Measurements from ENCODE around the gene PITPNB.
A peak's percentile ranks its signal among the peaks of the same experiment; 100 is the strongest.

The PITPNB gene

DNA sequence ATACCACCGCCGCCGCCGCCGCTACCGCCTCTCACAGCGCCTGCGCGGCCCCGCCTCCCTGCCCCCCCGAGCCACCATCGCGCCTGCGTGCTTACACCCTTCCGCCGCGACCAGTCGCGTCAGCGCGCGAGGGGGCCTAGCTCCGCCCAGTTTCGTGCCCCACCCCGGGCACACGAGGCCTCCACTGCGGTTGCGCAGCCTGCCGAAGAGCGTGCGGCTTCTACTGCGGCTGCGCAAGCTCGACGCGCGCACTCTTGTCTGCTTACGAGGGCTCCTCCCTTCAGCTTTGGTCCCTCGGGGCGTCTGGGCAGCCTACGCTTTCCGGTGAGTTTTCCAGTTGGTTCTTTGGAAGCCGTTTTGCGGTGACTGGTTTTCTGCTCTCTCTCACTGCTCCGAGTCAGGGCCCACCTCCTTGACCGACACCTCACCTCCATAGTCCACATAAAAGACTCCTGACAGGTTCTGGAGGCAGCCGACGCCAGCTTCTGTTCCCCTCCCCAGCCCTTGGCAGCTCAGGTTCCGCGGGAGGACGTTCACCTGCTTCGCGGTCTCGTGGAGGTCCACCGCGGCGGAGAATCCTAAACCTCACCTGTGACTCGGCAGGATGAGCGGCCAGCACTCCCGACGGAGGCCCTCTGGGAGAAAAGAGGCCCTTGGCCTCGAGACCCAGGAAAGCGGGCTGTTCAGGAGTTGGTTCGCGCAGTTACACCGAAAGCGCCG lies at the start of gene PITPNB:
TSS of gene PITPNB (minus strand) at position 35 of the 720 bp plus-strand sequence. CDS start 65 bp downstream, outside the sequence.
- peak; percentile 99 for DNase-seq

DNA sequence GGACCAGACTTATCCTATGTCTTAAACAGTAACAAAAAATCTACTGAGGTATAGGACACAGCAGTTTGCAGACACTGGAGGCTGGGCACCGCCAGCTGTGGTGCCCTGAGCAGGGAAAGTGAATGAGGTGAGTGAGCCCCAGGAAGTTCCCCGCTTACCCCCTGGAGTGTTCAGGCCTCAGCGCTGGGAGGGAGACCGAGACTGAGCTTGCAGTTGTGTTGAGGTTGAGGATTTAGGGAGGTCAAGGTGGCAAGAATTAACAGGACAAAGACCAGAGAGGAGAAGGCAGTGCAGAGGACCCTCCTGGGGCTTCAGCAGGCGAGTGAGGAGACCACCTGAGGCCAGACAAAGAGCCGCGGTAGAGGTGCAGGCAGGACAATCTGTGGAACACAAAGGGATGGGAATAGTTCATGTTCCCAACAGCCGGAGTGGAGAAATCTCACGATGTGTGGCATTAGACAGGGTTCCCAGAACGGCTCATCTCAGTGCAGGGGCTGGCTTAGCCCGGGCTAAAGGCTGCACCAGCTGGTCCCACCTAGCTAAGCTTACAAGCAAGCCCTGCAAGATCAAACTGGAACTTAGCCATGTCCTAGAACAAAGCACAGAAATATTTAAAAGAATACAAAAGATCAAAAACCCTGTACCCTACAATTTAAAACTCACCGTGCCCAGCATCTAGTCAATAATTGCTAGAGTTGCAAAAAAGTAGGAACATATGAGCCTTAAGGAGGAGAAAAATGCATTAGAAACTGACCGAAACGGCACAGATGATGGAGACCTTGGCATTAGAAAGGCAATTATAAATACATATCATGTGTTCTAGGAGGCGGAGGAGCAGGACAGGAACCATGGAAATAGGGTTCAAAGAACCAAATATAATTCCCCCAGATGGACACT lies 47.4 kb upstream of the PITPNB start:
- no peak for DNase-seq

DNA sequence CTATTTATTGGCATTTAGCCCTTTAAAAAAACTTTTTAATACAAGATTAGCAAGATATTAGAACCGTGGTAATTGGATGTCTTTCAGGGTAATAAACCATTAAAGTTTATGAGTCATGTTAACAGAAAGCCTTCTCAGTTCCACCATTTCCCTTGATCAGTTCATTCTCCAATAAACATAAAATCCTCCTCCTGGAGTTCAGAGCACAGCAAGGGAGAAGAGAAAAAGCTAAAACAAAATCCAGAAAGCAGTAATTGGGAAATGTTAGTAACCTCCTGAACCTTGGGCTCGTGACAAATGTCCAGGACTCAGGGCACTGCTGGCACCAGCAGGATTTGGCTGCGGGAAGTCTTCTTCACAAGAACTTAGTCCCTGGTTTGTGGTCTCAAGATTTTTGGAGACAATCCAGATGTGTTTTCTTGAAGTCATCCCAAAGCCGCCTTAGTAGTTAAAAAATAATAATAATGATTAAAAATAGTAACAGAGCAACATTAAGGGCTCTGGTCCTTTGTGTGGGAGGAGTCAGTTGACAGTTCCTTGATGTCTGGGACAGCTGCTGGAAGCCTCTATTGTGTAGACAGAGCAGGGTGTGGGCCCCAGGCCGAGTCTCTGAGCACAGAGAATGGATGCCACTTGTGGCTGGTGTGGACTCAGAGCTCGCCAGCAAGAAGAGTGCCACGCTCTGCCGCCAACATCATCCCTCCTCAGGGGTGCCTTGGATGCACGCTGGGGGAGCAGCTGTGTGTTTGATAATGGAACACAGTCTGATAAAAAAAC lies 43.4 kb upstream of the PITPNB start:
- no peak for DNase-seq

DNA sequence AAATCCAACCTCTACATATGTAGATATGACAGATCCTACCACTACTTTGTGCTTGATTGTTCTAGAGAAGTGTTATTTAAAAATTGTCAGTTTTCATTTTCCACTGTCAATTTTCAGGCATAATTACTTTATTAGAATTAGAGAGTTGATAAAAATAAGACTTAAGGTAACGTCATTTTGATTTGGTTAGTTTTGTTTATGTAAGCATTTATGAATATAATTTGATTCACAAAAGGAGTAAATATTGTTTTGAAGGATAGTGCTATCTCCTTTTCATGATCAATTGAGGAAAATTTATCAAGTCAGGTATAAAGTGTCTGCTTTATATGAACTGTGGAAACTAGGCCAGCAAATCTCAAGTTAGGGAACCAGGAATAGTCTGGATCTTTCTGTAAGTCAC lies 42.6 kb upstream of the PITPNB start:
- DNase-seq: no peak

DNA sequence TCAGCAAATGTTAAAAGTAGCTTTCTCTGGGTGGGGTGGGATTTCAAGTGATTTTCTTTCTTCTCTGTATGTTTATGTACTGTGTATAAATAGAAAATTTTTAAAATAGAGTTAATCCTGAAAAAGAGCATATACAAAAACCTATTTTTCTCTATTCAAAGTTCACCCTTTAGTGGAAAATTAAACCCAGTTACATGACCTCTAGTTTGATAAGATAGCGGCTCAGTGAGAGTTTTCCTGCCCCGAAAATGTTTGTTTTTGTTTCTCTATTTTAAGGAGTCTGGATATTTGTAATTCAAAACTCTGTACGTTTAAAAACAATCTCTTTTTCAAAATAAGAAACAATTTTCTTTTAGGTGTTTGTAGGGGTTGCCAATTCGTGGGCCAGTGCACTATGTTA lies 42.1 kb upstream of the PITPNB start:
- DNase-seq: no peak

DNA sequence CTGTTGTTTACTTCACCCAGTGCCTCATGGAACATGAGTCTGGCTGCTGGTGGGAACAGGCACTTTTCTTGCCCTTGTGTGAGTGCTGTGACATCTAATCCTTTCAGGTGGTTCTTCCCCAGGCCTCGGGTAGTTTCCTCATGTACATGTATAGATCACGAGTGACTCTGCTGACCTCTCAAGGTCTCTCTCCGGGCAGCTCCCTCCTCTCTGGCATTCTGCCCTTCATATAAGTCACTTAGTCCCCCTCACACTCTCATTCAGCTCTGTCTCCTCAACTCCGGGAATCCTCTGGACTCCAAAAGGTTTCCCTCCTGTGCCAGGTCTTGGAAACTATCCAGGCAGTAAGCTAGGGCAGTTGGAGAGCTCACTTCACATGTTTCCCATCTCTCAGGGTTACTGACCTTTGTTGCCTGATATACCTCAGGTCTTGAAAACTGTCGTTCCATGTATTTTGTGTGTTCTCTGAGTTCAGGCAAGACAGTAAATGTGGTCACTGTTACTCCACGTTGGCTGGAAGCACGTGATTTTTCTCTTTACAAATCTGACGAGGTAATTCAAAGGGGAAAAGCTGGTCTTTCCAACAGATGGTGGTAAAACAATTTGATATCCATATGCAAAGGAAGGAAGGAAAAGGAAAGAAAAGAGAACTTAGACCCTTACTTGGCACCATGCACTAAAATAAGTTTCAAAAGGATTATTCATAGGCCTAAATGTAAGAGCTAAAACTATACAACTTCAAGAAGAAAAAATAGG lies 40.5 kb upstream of the PITPNB start:
- DNase-seq: no peak

DNA sequence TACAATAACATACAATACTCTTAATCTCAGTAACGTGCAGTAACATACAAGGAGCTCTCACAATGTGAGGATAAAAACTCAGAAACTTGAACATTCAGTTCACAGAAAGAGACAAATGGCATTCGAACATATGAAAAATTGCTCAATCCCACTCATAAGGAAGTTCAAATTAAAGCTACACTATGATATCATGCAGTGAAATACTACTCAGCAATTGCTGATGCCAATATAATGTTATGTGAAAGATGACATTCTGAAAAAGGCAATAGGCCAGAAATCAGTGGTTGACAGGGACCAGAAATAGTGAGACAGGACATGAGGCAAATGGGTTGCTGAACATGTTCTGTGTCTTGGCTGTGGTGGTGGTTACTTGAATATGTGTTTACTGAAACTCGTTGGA lies 33.7 kb upstream of the PITPNB start:
- DNase-seq: no peak

DNA sequence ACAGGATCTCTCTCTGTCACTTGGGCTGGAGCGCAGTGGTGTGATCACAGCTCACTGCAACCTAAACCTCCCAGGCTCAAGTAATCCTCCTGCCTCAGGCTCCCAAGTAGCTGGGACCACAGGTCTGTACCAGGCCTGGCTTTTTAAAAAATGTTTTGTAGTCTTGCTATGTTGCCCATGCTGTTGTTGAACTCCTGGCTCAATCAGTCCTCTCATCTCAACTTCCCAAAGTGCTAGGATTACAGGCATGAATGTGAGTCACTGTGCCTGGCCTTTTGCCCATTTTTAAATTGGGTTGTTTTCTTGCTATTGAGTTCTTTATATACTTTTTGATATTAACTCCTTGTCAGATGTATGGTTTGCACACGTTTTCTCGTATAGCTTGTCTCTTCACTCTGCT lies 33.0 kb upstream of the PITPNB start:
- no peak for DNase-seq

DNA sequence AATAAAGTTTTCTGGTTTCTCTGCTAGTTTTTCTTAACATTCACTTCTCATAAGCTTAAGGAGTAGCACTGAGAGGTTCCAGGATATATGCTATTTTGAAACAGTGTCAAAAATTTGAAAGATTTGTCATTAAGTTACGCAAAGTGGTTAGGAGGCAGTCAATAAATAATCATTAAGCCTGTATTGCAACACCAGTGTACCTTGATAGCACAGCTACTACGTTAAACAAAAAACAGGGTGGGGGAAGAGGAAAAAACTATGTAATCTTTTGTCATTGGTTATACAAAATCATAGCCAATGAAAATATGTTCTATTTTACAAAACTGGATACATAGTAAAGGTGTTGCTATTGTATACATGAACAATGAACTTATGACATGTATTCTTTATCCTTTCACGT lies 30.4 kb upstream of the PITPNB start:
- DNase-seq: no peak

DNA sequence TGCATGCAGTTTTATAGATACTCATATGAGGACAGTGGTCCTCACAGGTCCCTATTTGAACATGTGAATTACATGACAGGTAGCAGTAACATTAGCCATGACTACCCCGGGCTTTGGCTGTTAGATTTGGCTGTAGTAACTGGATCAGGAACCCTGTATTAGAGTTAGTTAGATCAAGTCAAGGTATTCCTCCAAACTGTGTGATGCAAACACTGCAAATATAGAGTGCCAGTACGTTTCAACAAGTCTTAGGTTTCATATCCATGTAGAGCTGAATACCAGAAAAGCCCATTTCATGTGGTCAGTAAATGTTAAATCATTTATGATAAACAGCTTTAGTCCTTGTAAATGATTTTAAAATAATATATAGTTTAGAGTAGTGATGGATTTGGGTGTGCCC lies 29.5 kb upstream of the PITPNB start:
- DNase-seq: no peak

DNA sequence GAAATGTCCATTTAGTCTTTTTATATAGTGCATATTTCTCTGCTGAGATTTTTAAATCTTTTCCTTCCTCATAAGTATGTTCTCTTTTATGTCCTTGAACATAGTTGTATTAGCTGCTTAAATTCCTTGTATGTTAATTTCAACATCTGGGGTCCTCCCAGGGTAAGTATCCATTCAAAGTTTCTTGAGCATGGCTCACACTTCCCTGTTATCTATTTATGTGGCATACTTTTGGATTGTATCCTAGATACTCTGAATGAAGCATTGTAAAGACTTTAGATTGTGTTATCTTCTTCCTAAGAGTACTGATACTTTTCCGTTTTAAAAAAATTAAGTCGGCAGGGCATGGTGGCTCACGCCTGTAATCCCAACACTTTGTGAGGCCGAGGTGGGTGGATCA lies 28.4 kb upstream of the PITPNB start:
- no peak for DNase-seq

DNA sequence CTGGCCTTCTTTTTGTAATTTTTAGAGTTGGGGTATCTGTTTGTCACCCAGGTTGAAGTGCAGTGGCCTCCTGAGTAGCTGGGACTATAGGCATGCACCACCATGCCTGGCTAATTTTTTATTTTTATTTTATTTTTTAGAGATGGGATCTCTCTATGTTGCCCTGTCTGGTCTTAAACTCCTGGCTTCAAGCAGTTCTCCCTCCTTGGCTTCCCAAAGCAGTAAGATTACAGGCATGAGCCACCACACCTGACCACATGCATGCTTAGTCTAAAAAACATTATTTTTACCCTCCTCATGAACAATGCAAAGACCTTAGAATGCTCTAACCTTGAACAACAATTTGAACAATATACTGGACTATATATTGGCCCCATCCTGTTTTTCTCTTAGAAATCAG lies 22.1 kb upstream of the PITPNB start:
- DNase-seq: no peak

DNA sequence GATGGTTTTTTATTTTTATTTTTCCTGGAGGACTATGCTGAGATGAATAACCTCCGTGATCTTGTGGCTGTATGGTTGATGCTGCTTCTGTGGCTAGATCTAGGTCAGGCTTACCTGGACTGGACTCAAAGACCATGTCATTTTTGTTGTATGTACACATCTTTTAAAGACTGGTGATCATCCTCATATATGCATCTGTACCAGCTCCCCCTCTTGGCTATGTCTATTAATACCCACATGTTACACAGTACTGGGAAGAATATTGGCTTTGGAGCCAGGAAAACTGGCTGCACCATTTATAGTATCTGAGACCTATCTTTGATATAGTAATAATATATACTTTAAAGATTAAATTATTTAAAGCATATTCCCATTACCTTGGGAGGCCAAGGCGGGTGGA lies 18.4 kb upstream of the PITPNB start:
- no peak for DNase-seq

DNA sequence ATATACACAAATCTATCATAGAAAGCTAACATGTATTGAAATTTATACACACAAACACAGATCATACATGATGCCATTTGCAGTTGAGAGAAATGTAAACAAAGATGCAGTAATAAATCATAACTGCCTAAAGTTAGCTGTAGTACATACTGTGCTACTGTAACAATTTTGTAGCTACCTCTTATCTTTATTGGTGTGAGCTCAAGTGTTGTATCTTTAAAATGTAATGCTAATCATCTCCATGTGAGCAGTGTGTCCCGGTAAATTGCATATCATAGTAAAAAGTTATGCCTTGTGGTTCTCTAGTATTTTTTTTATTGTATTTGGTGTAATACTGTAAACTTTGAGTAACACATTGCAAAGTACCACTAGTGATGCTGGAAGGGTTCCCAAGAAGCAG lies 16.8 kb upstream of the PITPNB start:
- DNase-seq: no peak

DNA sequence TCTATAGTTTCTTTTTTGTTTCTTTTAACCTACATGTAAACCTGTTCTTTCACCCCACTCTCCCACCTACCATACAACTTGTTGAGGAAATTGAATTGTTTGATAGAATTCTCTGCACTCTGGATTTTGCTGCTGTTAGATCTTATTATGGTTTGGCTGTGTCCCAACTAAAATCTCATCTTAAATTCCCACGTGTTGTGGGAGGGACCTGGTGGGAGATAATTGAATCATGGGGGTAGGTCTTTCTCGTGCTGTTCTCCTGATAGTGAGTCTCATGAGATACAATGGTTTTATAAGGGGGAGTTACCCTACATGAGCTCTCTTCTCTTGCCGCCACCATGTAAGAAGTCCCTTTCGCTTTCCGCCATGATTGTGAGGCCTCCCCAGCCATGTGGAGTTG lies 15.0 kb upstream of the PITPNB start:
- DNase-seq: no peak

DNA sequence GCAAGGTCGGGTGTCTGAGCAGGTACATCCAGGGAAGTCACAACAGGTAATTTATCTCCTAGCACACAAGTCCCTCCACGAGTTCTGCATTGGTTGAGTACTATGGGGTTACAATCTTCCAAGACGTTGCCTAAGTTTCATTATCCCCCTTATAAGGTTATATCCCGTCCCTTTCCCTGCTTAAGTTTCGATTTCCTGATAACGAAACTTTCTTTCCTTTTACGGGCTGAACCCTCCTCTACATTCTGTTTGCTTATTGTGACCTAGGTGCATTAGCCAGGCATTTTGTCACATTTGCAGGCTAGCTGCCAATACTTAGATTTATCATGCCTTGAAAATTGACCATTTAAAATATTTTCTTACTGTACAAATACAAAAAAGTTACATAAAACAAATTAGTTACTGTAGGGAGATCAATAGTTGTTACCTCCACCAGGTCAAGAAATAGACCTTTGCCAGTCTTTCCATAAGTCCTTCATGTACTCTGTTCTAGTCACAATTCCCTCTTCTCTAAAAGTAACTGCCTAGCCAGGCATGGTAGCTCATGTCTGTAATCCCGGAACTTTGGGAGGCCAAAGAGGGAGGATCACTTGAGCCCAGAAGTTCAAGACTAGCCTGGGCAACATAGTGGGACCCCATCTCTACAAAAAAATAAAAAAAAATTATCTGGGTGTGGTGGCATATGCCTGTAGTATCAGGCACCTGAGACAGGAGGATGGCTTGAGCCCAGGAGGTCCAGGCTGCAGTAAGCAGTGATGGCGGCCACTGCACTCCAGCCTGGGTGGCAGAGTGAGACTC lies 14.3 kb upstream of the PITPNB start:
- no peak for DNase-seq

DNA sequence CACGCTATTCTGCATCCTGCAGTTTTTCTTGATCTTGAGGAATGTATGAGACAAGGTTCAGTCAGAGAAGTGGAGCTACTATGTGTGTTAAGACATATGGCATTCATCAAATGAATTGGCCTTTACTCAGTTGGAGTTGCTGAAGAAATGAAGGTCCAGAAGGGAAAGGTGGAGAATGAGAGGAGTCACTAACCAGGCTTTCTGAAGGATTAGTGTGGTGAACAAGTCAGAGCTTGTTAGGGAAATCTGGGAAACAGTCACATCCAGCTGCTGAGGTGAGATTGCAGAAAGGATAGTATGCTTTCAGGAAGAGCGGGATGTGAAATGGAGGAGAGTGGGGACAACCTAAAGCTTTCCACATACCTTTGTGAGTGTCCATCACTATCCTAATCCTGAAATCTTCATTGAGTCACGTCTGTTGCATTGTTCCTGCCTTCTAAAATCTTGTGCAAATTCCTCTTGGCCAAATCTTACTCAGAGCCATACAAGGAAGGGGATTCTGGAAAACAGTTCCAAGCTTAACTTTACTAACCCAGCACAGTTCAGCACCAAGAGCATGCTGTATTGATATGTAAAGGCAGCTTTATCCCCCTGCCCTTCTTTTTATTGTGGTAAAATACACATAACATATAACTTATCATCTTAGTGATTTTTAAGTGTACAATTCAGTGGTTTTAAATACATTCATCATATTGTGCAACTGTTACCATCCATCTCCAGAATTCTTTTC lies 11.4 kb upstream of the PITPNB start:
- DNase-seq: no peak

DNA sequence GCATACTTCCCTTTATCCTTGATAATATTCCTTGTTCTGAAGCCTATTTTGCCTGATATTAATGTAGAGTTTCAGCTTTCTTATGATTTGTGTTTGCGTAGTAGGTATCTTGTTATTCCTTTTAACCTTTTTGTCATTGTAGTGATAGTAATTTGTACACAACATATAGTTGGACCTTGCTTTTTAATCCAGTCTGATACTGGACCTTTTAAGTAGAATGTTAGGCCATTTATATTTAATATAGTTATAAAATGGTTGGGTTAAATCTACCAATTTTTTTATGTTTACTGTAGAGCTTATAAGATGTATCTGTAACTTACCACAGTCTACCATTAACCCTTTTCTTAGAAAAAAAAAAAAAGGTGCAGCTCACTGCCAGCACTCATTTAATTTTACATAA lies 8.6 kb upstream of the PITPNB start:
- no peak for DNase-seq

DNA sequence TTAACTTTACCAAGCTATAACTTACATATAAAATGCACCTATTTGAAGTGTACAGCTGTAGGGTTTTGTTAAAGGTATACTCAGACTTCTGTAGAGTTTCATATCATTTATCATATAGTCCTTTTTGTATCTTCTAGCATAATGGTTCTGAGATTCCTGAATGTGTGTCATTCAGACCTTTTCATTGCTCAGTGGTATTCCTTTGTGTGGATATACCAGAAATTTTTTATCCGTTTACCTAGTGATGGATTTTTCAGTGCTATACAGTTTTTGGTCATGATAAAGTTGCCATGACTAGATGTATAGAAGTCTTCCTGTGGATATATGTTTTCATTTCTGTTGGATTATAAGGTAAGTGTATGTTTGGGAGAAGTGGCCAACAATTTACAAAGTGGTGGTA lies 6.3 kb upstream of the PITPNB start:
- no peak for DNase-seq

DNA sequence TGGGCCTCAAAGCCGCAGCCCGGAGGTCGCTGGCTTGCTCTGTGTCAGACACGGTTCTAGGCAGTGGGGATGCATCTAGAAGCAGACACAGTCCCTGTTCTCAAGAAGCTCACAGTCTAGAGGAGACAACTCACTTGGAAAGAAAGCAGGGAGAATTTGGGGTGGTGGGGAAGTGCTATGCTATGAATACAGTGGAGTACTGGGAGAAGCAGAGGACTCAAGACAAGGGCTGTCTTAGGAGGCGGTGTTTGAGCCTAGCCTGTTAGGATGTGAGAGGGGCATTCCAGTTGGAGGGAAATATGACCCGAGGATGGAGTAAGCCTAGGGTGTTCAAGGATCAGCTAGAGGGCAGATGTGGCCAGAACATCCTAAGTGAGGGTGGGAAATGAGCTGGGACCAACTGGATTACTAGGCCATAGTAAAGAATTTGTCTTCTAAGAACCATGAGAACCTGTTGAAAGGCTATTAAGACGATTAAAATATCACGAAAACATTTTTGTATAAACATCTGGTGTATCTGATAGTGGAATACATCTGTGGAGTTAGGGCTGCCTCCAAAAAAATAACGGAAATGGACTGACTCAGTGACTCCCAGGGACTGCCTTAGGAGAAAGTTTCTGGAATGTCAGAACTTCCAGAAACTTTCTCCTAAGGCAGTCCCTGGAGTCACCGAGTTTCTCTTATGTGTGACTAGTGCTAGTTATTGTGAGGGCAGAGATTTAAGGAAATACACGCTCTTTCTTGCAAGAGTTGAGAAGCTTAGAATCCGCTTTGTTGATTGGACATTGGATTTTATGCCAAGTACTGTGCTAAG lies 1.1 kb upstream of the PITPNB start:
- no peak for DNase-seq
